ENCODE results near the gene ELP5.

Gene ELP5

DNA sequence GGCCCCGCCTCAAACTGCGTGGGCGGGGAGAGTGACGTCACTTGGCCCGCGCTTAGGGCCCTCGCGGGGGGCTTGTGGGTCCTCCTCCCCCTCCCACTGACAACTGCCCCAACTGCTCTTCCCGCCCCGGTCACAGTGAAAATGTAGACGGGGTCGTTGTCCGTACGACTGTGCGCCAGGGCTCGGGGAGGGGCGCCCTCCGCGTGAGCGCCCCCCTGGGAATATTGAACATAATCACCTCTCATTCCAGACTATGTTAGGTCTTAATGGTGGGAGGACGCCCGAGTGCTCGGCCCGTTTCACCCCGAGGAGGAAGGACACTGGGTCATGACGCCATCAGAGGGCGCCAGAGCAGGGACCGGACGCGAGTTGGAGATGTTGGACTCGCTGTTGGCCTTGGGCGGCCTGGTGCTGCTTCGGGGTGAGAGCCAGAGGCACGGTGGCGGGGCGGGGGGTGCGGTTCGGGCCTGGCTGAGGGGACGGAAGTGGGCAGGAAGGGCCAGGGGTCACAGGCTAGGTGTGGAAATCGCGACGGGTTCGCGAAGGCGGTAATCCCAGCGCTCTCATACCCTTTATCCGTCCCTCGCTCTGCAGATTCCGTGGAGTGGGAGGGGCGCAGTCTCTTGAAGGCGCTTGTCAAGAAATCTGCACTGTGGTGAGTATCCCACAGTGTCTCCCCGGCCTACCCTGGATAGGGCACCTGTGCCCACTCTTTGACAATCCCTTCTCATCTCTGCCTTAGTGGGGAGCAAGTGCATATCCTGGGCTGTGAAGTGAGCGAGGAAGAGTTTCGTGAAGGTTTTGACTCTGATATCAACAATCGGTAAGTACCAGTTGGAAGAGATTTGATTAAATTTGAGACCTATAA is at the start of gene ELP5:
Gene ELP5, plus strand, starts transcription at position 40 of the 868 bp plus-strand sequence. Its CDS starts 336 bp downstream, at position 376.
- peak; percentile 68 to 73 for DNase-seq (ENCODE audit: low read depth in 2 of 2, low spot score in 1 of 2)

GRCh38 chr17:7203391-7203790 is 48.6 kb upstream of the ELP5 start:
- DNase-seq (ENCODE audit: low read depth in 2 of 2, low spot score in 1 of 2), result no peak

- DNase-seq (ENCODE audit: low read depth in 2 of 2, low spot score in 1 of 2), result no peak
Measured at GRCh38 chr17:7204336-7204735, 47.7 kb upstream of the ELP5 start.

DNA sequence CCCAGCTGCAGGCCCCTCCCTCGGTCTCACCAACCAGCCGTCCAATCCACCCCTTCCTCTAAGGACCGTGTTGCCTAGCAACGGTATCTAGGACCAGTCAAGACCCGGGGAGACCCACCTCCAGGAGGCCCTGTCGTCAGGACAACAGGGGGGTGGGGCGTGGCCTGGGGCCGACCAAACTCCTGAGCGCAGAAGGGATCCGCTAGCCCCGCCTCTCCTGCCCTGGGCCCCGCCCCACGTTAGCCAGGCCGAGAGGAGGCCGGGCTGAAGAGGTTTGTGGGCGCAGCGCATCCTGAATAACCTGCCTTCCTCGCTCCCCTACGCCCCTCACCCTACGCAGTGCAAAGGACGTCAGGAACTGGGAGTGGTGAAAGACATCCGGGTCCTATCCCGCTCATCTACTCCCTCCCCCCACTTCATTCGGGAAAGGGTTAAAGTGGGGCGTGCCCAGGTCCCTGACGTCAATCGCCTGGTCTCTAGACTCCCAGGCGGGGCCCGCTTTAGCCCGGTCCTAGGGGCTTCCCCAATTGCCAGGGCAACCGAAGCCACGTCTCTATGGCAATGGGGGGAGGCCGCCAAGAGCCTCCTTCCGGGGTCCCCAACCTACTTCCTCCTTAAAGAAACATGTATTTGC is 47.1 kb upstream of the ELP5 start:
- peak; percentile 84 to 89 for DNase-seq (ENCODE audit: low read depth in 2 of 2, low spot score in 1 of 2)

GRCh38 chr17:7205561-7205960 is 46.5 kb upstream of the ELP5 start:
- no peak for DNase-seq (ENCODE audit: low read depth in 2 of 2, low spot score in 1 of 2)

DNA sequence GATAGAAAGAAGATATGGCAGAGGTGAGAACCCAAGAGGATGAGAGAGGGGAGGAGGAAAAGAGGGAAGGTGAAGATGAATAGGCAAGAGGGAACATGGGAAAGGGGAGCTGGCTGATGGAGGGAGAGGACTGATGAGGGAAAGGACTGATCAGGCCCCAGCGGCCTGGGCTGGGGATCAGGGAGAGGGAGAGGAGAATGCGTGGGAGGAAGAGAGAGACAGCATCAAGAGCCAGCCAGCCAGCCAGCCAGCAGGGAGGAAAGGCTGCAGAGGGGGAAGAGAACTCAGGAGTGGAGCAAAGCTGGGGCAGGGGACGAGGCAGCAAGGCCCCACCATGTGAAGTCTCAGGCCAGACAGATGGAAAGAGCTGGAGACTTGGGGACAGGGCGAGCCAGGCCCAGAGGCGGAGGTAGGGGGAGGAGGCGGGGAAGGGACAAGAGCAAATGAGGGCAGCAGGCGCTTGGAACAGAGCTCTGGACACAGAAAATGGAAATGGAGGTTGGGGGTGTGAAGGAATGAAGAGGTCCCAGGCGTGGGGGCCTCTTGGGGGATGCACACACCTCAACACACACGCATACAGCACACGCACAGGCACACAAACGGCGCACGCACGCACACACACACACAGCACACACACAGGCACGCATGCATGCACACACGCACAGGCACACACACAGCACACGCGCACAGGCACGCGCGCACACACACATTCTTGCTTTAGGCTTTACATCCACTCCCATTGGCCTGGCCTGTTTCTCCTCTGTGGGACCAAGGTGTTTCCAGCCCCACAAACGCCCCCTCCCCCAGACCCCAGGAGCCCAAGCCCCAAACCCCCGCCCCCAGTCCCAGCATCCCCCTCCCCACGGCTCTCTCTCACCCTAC is 44.7 kb upstream of the ELP5 start:
- no peak for DNase-seq (ENCODE audit: low read depth in 2 of 2, low spot score in 1 of 2)

DNA sequence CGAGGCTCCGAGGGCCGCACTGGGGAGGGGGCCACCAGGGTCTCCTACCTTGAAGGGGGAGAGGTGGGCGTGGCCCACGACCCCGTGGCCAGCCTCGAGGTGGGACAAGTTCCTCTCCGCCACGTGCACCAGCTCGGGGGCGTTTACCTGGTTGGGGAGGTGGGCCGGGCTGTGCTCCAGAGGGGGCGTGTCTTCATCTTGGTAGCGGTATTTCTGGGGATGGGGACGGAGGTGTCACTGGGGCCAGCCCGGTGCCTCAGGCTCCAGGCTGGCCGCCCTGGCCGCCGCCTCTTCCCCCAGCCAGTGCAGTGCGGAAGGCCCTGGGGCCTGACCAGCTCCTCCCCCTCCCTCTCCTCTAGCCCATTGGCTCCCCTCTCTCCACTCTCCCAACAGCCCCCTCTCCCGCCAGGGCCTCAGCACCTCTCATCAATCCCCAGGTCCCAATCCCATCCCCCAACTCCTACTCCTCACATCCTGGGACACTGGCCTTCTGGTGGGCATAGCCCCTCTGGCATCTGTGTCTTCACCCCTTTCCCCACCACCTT is 43.9 kb upstream of the ELP5 start:
- no peak for DNase-seq (ENCODE audit: low read depth in 2 of 2, low spot score in 1 of 2)

- DNase-seq (ENCODE audit: low read depth in 2 of 2, low spot score in 1 of 2), result no peak
Measured at GRCh38 chr17:7208754-7209460, 43.1 kb upstream of the ELP5 start.

- DNase-seq (ENCODE audit: low read depth in 2 of 2, low spot score in 1 of 2), result no peak
Measured at GRCh38 chr17:7211491-7212273, 40.3 kb upstream of the ELP5 start.

DNA sequence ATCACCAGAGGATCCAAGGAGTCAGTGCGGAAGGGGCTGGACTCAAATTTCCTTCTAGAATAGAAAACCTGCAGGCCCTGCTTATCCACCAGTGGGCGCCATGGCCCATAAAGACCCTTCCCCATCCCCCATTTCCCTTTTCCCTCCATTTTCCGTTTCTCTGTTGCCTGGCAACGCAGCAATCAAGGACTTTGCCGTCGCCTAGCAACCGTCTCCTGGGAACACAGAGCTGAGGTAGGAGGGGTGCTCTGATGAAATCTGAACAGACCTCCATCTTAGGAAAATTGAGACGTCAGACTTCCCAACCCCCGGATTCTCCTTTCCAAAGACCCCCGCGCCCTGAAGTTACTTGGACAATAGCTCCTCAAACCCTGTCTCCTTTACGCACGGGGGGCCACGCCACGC is 38.1 kb upstream of the ELP5 start:
- DNase-seq (ENCODE audit: low read depth in 2 of 2, low spot score in 1 of 2), result no peak

DNA sequence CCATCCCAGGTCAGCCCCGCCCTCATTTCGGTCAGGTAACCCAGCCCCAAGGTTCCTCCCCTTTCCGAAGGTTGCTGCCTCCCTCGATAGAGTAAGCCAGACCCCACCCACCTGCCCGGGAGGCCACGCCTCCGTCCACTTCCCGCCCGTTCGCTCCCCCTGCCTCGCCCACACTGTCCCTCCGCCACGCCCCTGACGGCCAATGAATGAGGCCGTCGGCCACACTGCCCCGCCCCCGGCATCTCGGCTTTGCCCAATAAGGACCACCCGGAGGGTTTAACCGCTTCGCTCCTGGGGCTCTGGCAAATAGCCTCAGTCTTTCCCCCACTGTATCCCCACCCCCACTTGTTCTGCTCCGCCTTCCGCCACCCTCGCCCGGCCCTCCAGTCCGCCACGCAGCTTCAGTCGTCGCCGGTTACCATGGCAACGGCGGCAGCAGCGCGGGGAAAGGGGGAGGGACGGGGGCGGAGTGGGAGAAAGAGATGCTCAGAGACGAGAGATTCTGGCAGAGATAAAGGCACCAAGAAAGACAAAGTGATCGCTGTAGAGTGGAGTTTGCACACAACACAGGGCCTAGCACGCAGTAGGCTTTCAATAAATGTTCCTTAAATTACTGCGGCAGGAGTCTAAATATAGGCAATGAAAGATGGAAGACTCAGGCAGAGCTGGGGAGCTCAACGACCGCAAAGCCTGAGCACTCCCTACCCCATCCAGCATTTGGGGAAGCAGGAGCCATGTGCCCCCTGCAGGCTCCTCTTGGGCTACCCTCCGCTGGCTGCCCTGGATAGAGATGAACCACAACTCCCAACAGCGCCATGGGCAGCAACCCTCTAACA is 37.5 kb upstream of the ELP5 start:
- peak; percentile 97 for DNase-seq (ENCODE audit: low read depth in 2 of 2, low spot score in 1 of 2)

DNA sequence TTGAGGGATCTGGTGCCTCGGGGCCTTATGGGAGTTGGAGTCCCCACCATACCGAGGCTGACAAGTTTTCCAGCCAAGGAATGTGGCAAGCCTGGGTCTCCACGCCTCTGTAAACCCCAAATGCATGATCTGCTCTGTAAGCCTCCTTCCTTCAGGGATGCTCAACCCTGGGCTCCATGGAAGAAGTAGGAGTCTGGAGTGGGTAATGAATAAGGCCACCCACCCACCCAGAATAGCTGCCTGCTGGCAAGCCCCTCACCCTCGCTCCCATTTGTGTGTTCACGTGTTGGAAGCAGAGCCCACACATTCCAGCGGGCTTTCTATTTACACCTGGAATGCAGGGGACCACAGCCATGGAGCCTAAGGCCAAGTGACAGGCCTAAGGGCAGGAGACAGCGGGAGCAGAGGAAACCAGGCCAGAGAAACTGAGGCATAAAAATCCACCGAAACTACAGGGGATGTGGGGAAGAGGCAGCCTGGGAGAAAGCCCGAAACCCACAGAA is 36.8 kb upstream of the ELP5 start:
- DNase-seq (ENCODE audit: low read depth in 2 of 2, low spot score in 1 of 2), result no peak

GRCh38 chr17:7215652-7216180 is 36.3 kb upstream of the ELP5 start:
- no peak for DNase-seq (ENCODE audit: low read depth in 2 of 2, low spot score in 1 of 2)

GRCh38 chr17:7216242-7217112 is 35.5 kb upstream of the ELP5 start:
- DNase-seq (ENCODE audit: low read depth in 2 of 2, low spot score in 1 of 2), result no peak

DNA sequence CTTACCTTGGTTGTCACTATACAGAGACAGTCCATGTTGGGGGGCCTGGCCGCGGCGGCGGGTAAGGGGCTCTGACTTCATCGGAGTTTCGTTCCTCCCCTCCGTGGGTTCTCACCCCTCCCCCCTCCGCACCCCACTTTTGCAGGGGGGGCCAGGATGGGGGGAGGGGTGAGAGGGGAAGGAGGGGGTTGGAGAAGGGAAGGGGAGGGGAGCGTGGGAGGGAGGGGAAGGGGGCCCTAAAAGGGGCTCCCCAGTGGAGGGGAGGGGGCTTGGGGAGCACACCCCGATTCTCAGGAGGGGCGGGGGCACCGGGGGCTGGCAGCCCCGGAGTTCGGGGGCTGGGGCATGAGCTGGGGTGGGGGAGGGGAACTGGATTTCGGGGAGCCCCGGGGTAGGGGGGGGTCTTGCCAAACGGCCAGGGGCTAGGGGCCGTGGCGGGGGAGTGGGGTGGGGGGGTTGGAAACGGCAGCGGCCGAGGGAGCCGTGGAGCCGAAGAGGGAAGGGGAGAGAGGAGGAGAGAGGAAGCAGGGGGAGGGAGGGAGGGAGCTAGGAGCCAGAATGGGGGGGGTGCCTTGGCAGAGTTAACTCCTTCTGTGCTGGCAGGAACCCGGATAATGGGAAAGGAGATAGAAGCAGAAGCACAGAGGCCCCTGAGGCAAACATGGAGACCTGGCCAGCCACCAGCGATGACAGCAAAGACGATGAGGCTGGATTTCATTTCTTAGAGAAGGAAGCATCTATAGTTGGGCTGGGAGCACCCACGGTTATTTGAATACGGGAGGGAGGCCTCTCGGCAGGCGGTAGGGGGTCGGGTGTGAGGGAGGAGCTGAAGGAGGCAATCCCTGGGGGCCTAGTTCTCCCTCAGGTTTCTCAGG is 34.7 kb upstream of the ELP5 start:
- DNase-seq (ENCODE audit: low read depth in 2 of 2, low spot score in 1 of 2), result no peak

- DNase-seq (ENCODE audit: low read depth in 2 of 2, low spot score in 1 of 2), result no peak
Measured at GRCh38 chr17:7218166-7218565, 33.8 kb upstream of the ELP5 start.

DNA sequence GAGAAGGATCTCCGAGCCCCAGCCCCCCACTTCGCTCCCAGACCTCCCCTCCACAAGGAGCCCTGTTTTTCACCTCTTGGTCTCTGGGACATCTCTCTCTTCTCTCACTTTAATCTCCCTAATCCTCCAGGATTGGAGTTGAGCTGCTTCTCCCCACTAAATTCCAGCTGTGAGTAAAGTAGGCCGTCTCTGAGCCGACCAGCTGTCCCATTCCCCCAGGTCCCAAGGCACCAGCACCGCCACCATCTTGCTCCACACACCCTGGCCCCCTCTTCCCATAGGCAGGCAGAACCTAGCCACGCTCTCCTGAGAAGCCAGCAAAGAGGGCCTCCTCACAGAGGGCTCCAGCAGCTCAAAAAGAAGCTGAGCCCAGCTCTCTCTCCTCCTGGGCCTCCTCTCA is 33.3 kb upstream of the ELP5 start:
- DNase-seq (ENCODE audit: low read depth in 2 of 2, low spot score in 1 of 2), result no peak

All from stimulated activated CD8-positive, alpha-beta memory T cell treated with anti-CD3 and anti-CD28 coated beads, Interleukin-4, amount 100 ng/mL, for 4 hours (primary cell).